Medulla oblongata (tissue), 1 donor: ENCODE measurements around the gene SGSH.
"Not testable (repeated sequence)": the region's sequence is repeated elsewhere in the genome, so short reads cannot be mapped to it uniquely, and the experiment has no call there.

Experiments used
- DNase-seq: peaks from one replicate; pipeline ENCODE4 v3.0.0-alpha.2; 2015; ENCODE audit errors: extremely low spot score

The SGSH gene

DNA sequence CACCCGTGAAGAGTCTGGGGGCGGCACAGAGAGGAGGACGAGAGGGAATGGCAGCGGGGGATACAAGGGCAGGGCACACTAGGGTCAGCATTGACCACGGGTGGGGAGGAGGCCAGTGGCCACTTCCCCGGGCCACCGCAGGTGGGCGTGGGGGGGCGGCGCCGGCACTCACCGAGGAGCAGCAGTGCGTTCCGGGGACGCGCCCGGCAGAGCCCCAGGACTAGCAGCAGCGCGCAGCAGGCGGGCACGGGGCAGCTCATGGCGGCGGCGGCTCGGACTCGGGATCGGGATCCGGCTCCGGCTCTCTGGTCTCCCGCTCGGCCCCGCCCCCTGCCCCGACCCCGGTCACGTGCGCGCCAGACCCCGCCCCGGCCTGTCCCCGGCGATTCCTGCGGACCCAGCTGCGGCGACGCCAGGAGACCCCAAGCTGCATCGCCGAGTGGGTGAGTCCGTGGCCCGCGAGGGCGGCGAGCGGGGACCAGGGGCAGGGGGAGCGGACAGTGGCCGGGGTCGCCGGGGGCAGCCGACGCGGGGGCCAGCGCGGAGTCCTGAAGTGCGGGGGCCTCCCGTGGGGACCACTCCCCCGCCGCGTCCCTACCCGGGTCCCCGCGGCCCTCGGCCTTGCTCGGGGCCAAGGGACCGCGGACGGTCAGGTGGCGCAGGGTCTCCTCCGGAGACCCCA lies at the start of gene SGSH, which contains the start of gene SLC26A11:
SGSH (minus strand) TSS at position 280 of the 682 bp plus-strand sequence; CDS start at position 260, 20 bp downstream.
SLC26A11 (plus strand) TSS at position 374 of the 682 bp plus-strand sequence. CDS start 1,134 bp downstream, outside the sequence.
- DNase-seq = peak; percentile 48

DNA sequence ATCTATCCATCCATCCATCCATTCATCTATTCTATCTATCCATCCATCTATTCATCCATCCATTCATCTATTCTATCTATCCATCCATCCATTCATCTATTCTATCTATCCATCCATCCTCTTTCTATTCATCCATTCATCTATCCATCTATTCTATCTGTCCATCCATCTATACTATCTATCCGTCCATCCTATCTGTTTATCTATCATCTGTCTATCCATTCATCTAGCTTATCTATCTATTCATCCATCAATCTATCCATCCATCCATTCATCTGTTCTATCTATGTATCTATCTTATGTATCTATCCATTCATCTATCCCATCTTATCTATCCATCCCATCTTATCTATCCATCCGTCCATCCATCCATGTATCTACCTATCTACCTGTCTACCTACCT lies 49.3 kb upstream of the SGSH start:
- no peak for DNase-seq

DNA sequence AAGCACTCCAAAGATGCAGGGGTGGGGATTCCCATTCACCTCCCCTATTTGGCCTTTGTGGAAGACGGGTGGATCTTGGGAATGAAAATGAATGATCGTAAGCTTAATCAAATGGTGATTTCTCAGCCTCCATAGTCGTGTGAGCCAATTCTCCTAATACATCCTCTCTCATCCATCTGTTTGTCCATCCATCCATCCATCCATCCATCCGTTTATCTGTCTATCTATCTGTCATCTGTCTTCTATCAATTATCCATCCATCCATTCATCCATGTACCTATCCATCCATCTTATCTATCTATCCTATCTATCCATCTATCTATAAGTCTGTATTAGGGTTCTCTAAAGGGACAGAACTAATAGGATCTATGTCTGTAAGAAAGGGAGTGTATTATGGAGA lies 48.3 kb upstream of the SGSH start:
- no peak for DNase-seq

DNA sequence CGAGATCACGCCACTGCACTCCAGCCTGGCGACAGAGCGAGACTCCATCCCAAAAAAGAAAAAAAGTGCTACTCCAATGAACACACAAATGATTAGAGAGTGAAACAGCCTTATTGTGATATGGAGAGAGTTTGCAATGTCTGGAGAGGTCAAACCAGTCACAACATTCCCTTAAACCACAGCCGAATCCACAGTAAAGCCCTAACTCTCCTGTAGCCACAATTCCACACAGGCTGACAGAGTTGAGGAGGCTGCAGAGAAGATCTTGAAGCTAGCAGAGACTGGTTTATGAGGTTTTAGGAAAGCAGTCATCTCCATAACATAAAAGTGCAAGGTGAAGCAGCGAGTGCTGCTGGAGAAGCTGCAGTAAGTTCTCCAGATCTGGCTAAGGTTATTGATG lies 47.3 kb upstream of the SGSH start:
- no peak for DNase-seq

DNA sequence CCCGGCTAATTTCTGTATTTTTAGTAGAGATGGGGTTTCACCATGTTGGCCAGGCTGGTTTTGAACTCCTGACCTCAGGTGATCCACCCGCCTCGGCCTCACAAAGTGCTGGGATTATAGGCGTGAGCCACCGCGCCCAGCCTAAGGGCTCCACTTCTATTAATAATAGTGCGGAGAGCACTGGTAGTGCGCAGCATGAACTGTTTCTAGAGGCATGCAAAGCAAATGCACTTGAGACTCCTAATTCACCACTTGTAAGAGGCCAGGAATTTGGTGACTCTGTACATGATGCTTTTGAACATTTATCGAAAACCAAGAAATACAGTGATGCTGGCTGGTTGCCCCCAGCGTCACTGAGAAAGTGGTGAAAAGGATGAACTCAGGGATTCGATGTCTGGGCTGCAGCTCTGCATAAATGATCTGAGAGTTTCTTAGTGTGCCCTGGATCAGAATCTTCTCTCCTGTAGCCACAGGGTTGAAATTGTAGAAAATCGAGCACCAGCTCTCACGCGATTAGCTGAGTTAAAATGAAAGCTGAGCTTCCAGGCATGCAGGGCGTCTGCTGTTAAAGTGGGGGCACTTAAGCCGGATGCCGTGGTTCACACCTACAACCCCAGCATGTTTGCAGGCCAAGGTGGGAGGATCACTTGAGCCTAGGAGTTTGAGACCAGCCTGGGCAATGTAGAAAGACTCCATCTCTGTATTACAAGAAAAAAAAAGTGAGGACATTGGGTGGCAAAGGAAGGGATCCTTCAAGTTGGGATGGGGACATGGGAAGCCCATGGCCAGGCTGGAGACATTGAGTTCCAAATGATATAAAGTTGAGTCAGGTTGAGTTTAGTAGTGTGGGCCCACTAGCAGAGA lies 45.3 kb upstream of the SGSH start:
- no peak for DNase-seq

DNA sequence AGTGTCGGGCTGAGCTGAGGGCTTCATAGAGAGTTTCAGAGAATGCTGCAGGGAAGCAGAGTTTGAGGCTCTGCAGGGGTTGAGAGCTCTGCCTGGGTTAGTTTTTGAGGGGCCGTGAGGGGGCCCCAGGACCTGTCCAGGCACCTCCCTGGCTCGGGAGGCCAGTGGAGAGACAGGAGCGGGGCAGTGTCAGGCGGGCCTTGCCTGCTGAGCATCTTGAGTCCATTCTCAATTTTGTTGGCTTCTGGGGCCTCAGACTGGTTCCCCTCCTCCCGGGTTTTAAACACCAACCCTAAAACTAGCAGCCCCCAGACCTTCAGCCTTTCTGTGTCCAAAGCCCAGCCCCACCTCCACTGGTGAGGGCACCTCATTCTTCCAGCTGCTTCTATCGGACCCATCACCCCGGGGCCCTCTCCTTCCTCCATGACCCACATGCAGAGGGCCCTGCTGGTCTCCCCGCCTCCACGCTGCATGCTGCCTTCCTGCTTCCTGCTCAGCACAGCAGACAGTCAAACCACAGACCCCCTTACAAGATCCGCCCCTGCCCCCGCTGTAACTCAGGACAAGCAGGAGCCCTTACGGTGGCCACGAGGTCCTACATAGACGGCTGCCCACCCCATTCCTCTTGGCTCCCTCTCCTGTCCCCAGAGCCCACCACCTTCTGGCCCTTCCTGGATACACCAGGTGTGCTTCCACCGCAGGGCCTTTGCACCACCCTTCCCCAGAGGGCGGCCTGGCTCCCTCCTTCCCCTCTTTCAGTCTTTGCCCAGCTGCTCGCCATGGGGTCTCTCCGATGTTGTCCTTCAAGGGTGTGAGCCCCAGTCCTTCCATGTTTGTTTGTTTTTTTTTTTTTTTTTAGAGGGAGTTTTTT lies 44.3 kb upstream of the SGSH start:
- no peak for DNase-seq

DNA sequence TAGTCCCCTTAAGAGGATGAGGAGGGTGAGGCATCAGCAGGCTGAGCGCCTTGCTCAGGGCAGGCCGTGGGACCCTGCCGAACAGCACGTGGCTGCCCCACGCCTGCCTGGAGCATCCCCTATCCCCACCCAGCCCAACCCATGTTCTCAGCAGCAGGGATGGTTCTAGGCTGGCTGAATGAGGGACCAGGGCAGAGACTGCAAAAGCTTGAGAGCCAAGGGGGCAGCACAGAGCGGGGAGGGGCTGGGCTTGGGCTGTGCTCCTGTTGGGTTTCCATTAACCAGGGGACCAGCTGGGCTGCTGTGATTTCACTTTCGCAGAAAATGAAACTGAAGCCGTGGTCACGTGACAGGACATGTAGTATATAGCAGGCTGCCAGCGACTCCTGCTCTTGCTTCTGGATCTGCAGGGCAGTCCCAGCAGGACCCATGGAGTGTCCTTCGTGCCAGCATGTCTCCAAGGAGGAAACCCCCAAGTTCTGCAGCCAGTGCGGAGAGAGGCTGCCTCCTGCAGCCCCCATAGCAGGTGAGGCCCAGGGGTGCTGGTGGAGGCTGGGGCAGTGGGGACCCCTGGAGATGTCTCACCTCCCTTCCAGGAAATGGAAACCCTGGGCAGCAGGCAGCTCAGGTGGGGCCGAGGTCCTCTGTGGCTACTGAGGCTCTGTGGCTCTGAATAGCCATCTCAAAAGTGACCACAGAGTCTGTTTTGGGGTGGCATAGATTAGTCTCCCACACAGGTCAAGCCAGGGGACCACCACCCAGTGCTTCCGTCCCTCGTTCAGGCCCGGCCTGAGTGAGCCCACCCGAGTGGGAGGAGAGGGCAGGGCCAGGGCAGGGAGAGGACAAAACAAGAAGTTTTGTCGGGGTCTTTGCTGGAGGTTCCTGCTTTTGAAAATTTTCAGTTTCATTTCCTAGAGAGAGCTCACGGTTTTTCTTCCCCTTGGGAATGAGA lies 43.4 kb upstream of the SGSH start:
- DNase-seq = peak; percentile 75

DNA sequence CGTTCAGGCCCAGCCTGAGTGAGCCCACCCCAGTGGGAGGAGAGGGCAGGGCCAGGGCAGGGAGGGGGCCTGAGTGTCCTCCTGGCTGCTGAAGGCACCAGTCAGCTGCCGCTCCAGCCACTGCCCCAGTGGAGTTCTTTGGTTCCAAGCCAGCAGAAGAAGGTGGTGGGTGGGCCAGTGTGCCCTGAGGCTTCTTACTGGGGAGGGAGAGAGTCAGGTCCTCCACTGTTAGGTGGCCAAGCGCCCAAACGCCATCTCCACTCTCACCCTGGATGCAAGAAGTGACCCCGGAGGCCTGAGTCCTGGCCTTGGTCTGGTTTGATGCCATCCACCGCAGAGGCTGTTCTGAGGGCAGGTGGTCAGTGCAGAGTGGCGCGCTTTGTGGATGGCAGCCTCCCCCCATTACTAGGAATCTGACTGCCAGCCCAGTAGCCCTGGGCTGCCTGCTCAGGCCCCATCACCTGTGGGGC lies 42.7 kb upstream of the SGSH start:
- no peak for DNase-seq

DNA sequence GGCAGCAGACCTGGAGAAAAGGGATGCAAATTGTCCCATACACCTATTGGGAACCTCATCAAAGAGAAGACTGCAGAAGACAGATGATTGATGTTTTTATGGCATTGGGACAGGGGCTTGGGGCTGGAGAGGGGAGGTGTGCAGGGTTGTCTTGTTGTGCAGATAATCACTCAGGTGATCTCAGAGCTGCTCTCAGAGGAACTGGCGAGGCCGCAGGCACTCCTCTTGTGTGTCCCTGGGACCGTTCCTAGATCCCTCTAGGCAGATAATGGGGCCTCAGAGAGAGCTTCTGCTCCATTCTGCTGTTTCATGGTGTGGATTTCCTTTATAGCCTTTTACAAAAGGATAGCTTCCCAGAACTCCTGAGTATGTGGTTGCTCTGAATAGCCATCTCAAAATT lies 42.2 kb upstream of the SGSH start:
- DNase-seq = no peak

DNA sequence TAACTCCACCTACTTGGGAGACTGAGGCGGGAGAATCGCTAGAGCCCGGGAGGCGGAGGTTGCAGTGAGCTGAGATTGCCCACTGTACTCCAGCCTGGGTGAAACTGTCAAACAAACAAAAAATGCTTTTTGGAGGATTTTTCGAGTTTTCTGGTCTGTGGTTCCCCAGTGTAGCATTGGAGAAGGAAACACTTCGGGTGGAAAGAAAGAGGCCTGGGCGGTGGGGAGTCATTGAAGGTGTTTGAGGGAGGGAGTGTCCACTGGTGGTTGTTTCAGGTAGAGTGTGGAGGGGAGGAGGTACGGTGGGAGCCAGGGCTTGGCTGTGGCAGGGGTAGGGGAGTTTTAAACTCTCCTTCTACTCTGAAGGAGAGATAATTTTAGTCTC lies 41.8 kb upstream of the SGSH start:
- no peak for DNase-seq

DNA sequence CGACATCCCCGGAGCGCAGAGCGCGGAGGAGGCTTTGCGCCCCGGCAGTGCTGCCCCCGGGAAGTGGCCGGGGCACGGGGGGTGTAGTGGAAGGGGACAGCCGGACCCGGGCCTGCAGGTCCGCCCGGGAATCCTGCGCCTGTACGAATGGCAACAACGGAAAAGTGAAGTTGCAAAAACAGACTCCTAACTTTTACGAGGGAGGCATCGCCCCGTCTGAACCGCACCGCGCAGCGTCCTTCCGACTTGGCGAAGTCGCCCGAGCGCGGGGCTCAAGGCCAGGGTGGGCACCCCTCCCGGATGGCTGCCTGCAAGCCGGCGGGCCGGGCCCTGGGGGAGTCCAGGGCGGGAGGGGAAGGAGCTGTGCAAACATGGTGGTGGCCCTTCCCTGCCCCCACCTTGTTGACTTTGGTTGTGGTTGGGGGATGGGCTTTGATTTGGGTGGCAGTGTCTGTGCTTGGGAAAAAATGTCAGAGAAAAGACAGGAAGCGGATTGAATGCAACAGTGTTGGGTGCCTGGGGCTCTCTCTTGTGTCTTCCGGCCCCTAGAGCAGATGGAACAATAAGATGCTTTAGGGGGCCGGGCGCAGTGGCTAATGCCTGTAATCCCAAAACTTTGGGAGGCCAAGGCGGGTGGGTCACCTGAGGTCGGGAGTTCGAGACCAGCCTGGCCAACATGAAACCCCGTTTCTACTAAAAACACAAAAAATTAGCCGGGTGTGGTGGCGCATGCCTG lies 41.2 kb upstream of the SGSH start:
- peak; percentile 63 for DNase-seq

DNA sequence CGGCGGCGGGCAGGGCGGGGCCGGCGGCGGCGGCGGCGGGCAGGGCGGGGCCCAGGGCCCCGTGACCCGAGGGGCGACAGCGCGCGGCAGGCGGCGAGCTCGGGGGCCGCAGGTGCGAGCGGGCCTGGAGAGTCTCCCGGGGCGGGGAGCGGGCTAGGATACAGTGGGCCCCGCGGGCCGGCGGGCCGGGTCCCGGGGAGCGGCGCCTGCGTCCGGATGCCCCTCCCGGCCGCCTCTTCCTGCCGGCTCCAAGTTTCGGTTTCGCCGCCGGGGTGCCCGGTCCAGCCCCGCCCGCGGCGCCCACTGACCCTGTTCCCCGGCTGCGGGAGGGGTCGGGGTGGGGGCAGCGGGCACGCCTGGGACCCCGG lies 40.6 kb upstream of the SGSH start, which contains the start of gene RNF213:
RNF213 (plus strand) TSS at position 62 of the 368 bp plus-strand sequence. CDS start 2,830 bp downstream, outside the sequence.
- DNase-seq = no peak

DNA sequence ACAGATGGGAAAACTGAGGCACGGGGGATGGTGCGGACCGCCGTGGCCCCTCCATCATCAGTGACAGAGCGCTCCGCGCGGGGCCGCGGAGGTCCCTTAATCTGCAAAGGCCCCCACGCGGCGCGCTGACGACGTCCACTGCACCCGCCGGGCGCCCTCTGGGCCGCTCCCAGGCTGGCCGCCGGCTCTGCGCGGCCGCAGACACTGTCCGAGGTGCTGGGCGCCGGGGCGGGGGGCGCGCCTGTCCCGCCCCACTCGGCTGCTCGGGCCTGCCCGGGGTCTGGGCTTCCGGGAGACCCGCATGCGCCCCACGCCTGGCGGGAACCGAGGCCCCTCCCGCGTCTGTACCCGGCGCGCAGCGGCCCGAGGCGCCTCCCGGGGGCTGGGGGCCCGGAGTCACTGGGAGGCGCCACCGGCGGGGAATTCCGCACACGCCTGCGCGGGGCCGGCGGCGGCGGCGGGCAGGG lies 40.0 kb upstream of the SGSH start:
- DNase-seq = peak; percentile 66

DNA sequence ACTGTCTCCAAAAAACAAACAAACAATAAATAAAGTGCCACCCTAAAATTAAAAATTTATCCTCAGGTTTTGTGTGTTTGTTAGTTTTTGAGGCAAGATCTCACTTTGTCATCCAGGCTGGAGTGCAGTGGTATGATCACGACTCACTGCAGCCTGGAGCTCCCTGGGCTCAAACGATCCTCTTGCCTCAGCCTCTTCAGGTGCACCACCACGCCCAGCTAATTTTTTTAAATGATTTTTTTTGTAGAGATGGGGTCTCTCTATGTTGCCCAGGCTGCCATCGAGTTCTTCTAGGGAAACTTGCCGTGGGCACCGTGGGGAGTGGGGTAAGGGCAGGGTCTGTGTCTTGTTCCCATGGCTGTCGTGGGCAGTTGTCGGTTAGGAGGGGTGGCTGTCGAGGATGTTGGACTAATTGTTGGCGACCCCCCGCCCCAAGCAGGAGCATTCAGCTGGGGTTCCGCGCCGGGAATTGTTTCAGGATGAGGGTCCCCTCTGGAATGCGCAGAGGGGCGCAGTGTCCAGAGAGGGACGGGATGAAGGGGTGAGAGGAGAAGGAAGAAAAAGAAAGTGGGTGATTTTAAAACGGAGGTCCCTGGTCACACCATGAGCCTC lies 39.4 kb upstream of the SGSH start:
- DNase-seq = no peak

DNA sequence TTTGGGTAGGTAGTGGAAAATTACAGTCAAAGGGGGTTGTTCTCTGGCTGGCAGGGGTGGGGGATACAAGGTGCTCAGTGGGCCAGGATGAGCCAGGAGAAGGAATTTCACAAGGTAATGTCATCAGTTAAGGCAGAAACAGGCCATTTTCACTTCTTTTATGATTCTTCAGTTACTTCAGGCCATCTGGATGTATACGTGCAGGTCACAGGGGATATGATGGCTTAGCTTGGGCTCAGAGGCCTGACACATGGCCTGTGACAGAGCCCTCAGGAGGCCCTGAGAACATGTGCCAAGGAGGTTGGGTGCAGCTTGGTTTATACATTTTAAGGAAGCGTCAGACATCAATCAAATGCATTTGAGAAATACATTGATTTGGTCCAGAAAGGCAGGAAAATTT lies 38.2 kb upstream of the SGSH start:
- DNase-seq = not testable (repeated sequence)

DNA sequence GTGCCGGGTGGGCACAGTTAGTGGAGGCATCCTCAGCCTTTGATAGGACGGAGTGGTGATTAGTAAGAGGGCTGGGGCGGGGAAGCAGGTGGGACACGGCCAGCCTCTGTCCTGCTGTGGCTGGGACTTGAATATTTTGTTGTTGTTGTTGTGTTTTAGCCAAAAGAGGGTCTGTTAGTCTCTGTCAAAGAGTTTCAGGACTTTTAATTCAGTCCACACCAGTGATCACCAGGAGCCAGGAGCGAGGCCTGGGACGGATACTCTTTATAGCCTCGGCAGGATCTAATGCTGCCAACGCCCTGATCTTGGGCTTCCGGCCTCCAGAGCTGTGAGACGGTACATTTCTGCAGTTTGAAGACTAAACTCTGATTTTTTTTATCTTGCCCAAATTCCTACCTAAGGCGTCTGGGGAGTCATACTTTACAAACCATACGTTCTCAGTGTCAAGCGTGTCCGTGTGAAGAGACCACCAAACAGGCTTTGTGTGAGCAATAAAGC lies 37.6 kb upstream of the SGSH start:
- DNase-seq = no peak

DNA sequence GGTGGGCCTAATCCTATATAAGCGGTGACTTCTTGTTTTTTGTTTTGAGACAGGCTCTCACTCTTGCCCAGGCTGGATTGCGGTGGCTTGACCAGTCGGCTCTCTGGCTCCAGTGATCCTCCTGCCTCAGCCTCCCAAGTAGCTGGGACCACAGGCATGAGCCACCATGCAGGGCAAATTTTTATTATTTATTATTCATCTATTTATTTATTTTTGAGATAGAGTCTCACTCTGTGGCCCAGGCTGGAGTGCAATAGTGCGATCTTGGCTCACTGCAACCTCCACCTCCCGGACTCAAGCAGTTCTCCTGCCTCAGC lies 35.9 kb upstream of the SGSH start:
- DNase-seq = no peak

DNA sequence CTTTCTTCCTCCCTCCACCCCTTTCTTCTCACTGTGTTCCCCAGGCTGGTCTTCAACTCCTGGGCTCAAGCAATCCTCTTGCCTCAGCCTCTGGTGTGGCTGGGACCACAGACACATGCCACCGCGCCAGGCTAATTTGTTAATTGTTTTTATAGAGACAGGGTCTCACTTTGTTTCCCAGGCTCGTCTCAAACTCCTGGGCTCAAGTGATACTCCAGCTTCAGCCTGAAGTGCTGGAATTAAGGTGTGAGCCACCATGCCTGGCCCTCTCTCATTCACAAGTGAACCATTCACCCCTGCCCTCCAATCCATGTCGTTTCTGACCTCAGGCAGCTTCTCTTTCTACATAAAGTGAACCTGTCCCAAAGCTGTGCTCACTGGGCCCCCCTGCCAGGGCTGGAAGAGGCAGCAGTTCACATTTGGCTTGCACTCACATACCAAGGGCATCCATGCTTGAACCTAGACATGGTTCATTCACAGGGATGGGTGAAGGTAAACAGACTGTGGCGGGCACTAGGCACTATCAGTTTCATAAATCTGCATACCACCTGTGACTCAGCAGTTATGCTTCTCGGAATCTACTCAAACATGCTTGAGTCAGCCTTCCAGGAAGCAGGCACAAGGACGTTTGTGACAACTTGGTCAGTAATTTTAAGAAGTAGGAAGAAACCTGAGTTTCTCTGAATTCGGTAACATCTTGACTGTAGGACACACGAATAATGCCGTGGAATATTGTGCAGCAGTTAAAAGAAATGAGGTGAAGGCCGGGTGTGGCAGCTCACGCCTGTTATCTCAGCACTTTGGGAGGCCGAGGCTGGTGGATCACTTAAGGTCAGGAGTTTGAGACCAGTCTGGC lies 34.5 kb upstream of the SGSH start:
- DNase-seq = no peak
